ENCODE results near the gene RBM28.

The RBM28 gene

DNA sequence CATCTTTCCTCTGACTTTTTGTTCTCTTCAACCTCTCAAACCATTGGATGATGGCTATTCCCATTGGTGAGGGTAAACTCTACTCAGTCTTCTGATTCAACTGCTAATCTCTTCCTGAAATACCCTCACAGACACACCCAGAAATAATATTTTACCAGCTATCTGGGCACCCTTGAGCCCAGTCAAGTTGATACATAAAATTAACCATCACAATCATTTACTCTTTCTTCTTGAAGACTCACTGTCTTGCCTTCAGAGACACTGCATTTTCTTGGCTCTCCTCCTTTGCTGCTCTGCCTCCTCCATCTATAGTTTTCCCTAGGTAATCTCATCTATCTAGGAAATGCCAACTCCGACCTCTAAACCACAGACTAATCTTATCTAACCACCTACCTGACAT is 30.3 kb upstream of the RBM28 start:
- no peak for DNase-seq
- no peaks in the 10 kb centered on the region for H3K9me3 ChIP-seq

GRCh38 chr7:128373606-128374005 is 29.9 kb upstream of the RBM28 start:
- Histone ChIP-seq H3K4me3 (ENCODE audit: low read depth, low read length) (no peak overlapping the region), H3K9me3 (no peaks in the 10 kb centered on the region), H3K36me3 (no peaks in the 10 kb centered on the region), H3K27me3 (no peaks in the 10 kb centered on the region), H3K4me1 (no peaks in the 10 kb centered on the region; the same call in 1 of the 2 replicates)
- TF ChIP-seq, protein P1, sequence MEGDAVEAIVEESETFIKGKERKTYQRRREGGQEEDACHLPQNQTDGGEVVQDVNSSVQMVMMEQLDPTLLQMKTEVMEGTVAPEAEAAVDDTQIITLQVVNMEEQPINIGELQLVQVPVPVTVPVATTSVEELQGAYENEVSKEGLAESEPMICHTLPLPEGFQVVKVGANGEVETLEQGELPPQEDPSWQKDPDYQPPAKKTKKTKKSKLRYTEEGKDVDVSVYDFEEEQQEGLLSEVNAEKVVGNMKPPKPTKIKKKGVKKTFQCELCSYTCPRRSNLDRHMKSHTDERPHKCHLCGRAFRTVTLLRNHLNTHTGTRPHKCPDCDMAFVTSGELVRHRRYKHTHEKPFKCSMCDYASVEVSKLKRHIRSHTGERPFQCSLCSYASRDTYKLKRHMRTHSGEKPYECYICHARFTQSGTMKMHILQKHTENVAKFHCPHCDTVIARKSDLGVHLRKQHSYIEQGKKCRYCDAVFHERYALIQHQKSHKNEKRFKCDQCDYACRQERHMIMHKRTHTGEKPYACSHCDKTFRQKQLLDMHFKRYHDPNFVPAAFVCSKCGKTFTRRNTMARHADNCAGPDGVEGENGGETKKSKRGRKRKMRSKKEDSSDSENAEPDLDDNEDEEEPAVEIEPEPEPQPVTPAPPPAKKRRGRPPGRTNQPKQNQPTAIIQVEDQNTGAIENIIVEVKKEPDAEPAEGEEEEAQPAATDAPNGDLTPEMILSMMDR (IDR thresholded peaks at IDR 0.05; ENCODE audit: low read depth, low read length), result no peak
- no peak for DNase-seq

More for the DNA sequence above, 30.3 kb upstream of the RBM28 start:
- Histone ChIP-seq H3K4me1 (peaks cover 4% of the 10 kb centered on the region), H3K4me3 (ENCODE audit: low read depth, low read length) (no peak overlapping the region), H3K27me3 (no peaks in the 10 kb centered on the region), H3K36me3 (no peaks in the 10 kb centered on the region)
- TF ChIP-seq, protein P1 (IDR thresholded peaks at IDR 0.05; ENCODE audit: low read depth, low read length), result no peak

GRCh38 chr7:128370491-128370890 is 26.8 kb upstream of the RBM28 start:
- Histone ChIP-seq H3K4me3 (ENCODE audit: low read depth, low read length) (no peak overlapping the region), H3K27me3 (no peaks in the 10 kb centered on the region), H3K9me3 (no peaks in the 10 kb centered on the region), H3K36me3 (no peaks in the 10 kb centered on the region), H3K4me1 (peaks cover 12% of the 10 kb centered on the region)
- no peak for DNase-seq
- TF ChIP-seq, protein P1 (IDR thresholded peaks at IDR 0.05; ENCODE audit: low read depth, low read length), result no peak

- TF ChIP-seq, protein P1 (IDR thresholded peaks at IDR 0.05; ENCODE audit: low read depth, low read length), result no peak
- Histone ChIP-seq H3K9me3 (no peaks in the 10 kb centered on the region), H3K36me3 (no peaks in the 10 kb centered on the region), H3K4me1 (peaks cover 35% of the 10 kb centered on the region), H3K4me3 (ENCODE audit: low read depth, low read length) (no peak overlapping the region), H3K27me3 (no peaks in the 10 kb centered on the region)
- no peak for DNase-seq
These were observed 23.3 kb upstream of the RBM28 start for GRCh38 chr7:128366986-128367385.

DNA sequence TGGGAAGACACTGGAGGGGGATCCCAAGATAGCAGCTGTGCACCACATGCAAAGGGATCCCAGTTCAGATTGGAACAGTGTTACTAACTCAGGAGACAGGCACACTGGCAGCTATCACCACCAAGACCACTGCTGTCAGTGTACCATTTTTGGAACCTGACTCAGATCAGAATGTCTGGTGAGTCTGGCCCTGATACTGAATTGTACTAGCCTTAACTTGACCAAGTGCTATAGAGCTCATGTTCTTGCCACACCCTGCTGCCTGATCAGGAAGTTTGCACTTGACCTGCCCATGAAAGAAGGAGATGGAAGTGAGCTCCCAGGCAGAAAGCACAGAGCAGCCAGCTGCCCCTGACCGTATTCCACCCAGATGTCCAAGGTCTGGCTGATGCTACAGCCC is 22.6 kb upstream of the RBM28 start:
- Histone ChIP-seq H3K27me3 (no peaks in the 10 kb centered on the region), H3K36me3 (no peaks in the 10 kb centered on the region), H3K9me3 (no peaks in the 10 kb centered on the region), H3K4me3 (ENCODE audit: low read depth, low read length) (no peak overlapping the region), H3K4me1 (peaks cover 35% of the 10 kb centered on the region)
- DNase-seq, result no peak
- TF ChIP-seq, protein P1 (IDR thresholded peaks at IDR 0.05; ENCODE audit: low read depth, low read length), result no peak

DNA sequence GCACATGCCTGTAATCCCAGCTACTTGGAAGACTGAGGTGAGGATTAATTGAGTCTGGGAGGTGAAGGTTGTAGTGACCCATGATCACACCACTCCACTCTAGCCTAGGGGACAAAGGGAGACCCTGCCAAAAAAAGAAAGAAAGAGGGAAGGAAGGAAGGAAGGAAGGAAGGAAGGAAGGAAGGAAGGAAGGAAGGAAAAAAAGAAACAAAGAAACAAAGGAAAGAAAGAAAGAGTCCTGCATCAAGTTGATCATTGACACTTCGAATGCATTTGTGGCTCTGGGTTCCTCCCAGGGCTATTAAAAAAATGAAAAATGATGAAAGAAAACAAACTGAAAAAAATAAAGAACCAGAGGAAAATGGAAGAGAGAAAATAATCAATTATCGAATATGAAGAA is 21.7 kb upstream of the RBM28 start:
- DNase-seq, result no peak
- Histone ChIP-seq H3K9me3 (no peaks in the 10 kb centered on the region), H3K4me1 (peaks cover 35% of the 10 kb centered on the region), H3K27me3 (no peaks in the 10 kb centered on the region), H3K4me3 (ENCODE audit: low read depth, low read length) (no peak overlapping the region), H3K36me3 (no peaks in the 10 kb centered on the region)
- TF ChIP-seq, protein P1 (IDR thresholded peaks at IDR 0.05; ENCODE audit: low read depth, low read length), result no peak
